Superior temporal gyrus (tissue), 1 donor: Measurements from ENCODE around the gene CCL13.

Experiments
- DNase-seq: peaks from one replicate; pipeline ENCODE4 v3.0.0-alpha.2; 2016; ENCODE audit errors: extremely low spot score

Gene CCL13

GRCh38 chr17:34363183-34363661 is 6.9 kb downstream of the CCL13 start, which contains the start of gene CCL1:
CCL1 (minus strand) TSS chr17:34363233; CDS start chr17:34363161, 72 bp downstream.
- DNase-seq = no peak

GRCh38 chr17:34364751-34365150 is 8.5 kb downstream of the CCL13 start:
- no peak for DNase-seq

GRCh38 chr17:34365340-34365739 is 9.1 kb downstream of the CCL13 start:
- no peak for DNase-seq

GRCh38 chr17:34366010-34366409 is 9.7 kb downstream of the CCL13 start:
- no peak for DNase-seq

GRCh38 chr17:34366529-34367107 is 10.3 kb downstream of the CCL13 start:
- no peak for DNase-seq

- DNase-seq = no peak
Measured at GRCh38 chr17:34367486-34368195, 11.4 kb downstream of the CCL13 start.

GRCh38 chr17:34368196-34368945 is 12.1 kb downstream of the CCL13 start:
- no peak for DNase-seq

- no peak for DNase-seq
Measured at GRCh38 chr17:34368946-34369500, 12.7 kb downstream of the CCL13 start.

- DNase-seq = no peak
Measured at GRCh38 chr17:34369571-34369970, 13.3 kb downstream of the CCL13 start.

GRCh38 chr17:34370376-34370996 is 14.2 kb downstream of the CCL13 start:
- no peak for DNase-seq

- DNase-seq = peak; percentile 37
Measured at GRCh38 chr17:34370997-34371395, 14.7 kb downstream of the CCL13 start.

- no peak for DNase-seq
Measured at GRCh38 chr17:34371405-34372100, 15.3 kb downstream of the CCL13 start.

GRCh38 chr17:34374457-34374856 is 18.2 kb downstream of the CCL13 start:
- no peak for DNase-seq

GRCh38 chr17:34375426-34375997 is 19.2 kb downstream of the CCL13 start:
- DNase-seq = no peak

GRCh38 chr17:34377078-34377823 is 21.0 kb downstream of the CCL13 start:
- DNase-seq = no peak

- DNase-seq = peak; percentile 20
Measured at GRCh38 chr17:34378664-34379101, 22.4 kb downstream of the CCL13 start.

GRCh38 chr17:34379868-34380267 is 23.6 kb downstream of the CCL13 start:
- no peak for DNase-seq

- DNase-seq = no peak
Measured at GRCh38 chr17:34382621-34383124, 26.4 kb downstream of the CCL13 start.

GRCh38 chr17:34383216-34383615 is 26.9 kb downstream of the CCL13 start:
- DNase-seq = no peak

GRCh38 chr17:34384271-34384670 is 28.0 kb downstream of the CCL13 start:
- no peak for DNase-seq
